Uterus (tissue), 4 donors: ENCODE data around the gene SCARF1. TPM values are rescaled to one million over a fixed set of nuclear protein-coding genes. Genes with fewer than 3 reads are reported as not detected.

Experiments
- DNase-seq, 2 donors: peaks; one replicate each; pipeline ENCODE4 v3.0.0-alpha.2; 2019 to 2020
- H3K27ac ChIP-seq, 2 donors: fragments of 200-600 bp; sonication (generic); 1 replicate in 1 of 2; 2 replicates in 1 of 2; pipeline ENCODE4 v1.5.1; 2016 to 2018
- H3K27me3 ChIP-seq, 2 donors: fragments of 200-600 bp; sonication (generic); one replicate each; pipeline ENCODE4 v1.5.1; 2018 to 2019; ENCODE audit warnings: control low read depth in 1 of 2
- H3K36me3 ChIP-seq, 2 donors: fragments of 200-600 bp; sonication (generic); one replicate each; pipeline ENCODE4 v1.5.1; 2019; ENCODE audit warnings: control low read depth in 1 of 2
- H3K4me1 ChIP-seq, 2 donors: fragments of 200-600 bp; sonication (generic); one replicate each; pipeline ENCODE4 v1.5.1; 2018 to 2019; ENCODE audit warnings: control low read depth in 1 of 2
- H3K4me3 ChIP-seq, 2 donors: fragments of 200-600 bp; sonication (generic); 1 replicate in 1 of 2; 2 replicates in 1 of 2; pipeline ENCODE4 v1.5.1; 2018 to 2019; ENCODE audit warnings: mild to moderate bottlenecking in 1 of 2
- H3K9me3 ChIP-seq, 2 donors: fragments of 200-600 bp; sonication (generic); one replicate each; pipeline ENCODE4 v1.5.1; 2019; ENCODE audit warnings: control low read depth in 1 of 2
- POLR2A ChIP-seq, 2 donors: fragments of 450-650 bp; IDR thresholded peaks; one replicate each; pipeline ENCODE4 v1.6.1; 2016; ENCODE audit warnings: antibody characterized with exemption in 2 of 2, mild to moderate bottlenecking in 1 of 2, moderate library complexity in 1 of 2
- intact Hi-C: fragments of 100-400 bp; cut with DNase I; formaldehyde crosslinking; loops from one replicate; pipeline ENCODE4 v1.15.1; 2023; ENCODE audit warnings: low total_unique reads
- total RNA-seq, 4 donors: library from RNA; depleted of rRNA in 3 of 4; stranded (reverse); fragments of >200 nt in 3 of 4; gene quantifications; one replicate each; pipeline versions ENCODE4 v1.1.0 to v1.2.4, GENCODE V29; 2014 to 2023
- TF ChIP-seq, protein P1 (sequence below), 4 experiments: fragments of 200-600 bp in 2 of 4; fragments of 450-650 bp in 2 of 4; sonication (generic) in 2 of 4; IDR thresholded peaks; one replicate each; pipeline ENCODE4 v1.5.1; 2016 to 2019; ENCODE audit warnings: antibody characterized with exemption in 4 of 4, mild to moderate bottlenecking in 2 of 4, moderate library complexity in 1 of 4
- donor health status: DM: yes; HTN: yes; CAD: no.

SCARF1 gene
- total RNA-seq, 4 donors from 2014 or later = 4.4 to 33.2 (median 14.2) TPM

DNA sequence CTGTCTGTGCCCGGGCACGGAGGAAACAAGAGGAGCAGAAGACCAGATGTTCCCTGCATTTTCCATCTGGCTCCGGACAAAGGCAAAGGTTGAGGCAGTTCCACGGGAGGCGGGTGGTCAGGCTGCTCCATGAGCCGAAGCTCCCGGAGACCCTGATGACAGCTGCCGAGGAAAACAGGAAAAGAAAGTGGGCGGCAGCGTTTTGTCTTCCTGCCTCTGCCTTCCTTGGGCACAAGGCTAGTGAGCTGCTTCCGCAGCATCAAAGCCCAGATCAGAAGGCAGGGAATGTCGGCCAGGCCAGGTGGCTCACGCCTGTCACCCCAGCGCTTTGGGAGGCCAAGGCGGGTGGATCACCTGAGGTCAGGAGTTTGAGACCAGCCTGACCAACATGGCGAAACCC lies 33.1 kb downstream of the SCARF1 start:
- DNase-seq = no peak
- peak overlapping the region in 1 of 2 donors; percentile 15 for H3K27ac ChIP-seq
- H3K36me3 ChIP-seq = no peaks in the 10 kb centered on the region
- no peaks in the 10 kb centered on the region for H3K27me3 ChIP-seq
- H3K4me3 ChIP-seq = no peak overlapping the region
- no peaks in the 10 kb centered on the region for H3K4me1 ChIP-seq
- intact Hi-C loops = no loop called here
- TF ChIP-seq, protein P1, sequence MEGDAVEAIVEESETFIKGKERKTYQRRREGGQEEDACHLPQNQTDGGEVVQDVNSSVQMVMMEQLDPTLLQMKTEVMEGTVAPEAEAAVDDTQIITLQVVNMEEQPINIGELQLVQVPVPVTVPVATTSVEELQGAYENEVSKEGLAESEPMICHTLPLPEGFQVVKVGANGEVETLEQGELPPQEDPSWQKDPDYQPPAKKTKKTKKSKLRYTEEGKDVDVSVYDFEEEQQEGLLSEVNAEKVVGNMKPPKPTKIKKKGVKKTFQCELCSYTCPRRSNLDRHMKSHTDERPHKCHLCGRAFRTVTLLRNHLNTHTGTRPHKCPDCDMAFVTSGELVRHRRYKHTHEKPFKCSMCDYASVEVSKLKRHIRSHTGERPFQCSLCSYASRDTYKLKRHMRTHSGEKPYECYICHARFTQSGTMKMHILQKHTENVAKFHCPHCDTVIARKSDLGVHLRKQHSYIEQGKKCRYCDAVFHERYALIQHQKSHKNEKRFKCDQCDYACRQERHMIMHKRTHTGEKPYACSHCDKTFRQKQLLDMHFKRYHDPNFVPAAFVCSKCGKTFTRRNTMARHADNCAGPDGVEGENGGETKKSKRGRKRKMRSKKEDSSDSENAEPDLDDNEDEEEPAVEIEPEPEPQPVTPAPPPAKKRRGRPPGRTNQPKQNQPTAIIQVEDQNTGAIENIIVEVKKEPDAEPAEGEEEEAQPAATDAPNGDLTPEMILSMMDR (IDR thresholded peaks at IDR 0.05) = no peak
- no peak for TF ChIP-seq POLR2A (IDR thresholded peaks at IDR 0.05)
- no peaks in the 10 kb centered on the region for H3K9me3 ChIP-seq

DNA sequence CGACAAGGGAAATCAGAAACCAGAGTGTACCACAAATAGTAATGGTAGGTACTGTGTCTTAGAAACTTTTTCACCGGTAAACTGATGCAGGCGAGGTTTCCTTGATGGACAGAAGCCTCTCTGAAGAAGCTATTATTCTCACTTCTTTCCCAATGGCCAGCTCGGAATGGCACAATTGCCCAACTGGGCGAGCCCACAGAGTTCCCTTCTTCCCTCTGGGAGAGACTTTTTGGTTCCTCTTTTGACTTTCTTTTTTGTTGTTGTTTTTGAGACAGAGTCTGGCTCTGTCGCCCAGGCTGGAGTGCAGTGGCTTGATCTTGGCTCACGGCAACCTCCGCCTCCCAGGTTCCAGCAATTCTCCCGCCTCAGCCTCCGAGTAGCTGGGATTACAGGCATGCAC lies 33.8 kb downstream of the SCARF1 start:
- Histone ChIP-seq H3K27me3 (no peaks in the 10 kb centered on the region), H3K27ac (peak overlapping the region in 1 of 2 donors; percentile 15), H3K4me3 (no peak overlapping the region), H3K4me1 (no peaks in the 10 kb centered on the region), H3K36me3 (no peaks in the 10 kb centered on the region), H3K9me3 (no peaks in the 10 kb centered on the region)
- TF ChIP-seq POLR2A (IDR thresholded peaks at IDR 0.05) = no peak
- TF ChIP-seq, protein P1 (IDR thresholded peaks at IDR 0.05) = no peak
- DNase-seq = no peak
- intact Hi-C loops = no loop called here

DNA sequence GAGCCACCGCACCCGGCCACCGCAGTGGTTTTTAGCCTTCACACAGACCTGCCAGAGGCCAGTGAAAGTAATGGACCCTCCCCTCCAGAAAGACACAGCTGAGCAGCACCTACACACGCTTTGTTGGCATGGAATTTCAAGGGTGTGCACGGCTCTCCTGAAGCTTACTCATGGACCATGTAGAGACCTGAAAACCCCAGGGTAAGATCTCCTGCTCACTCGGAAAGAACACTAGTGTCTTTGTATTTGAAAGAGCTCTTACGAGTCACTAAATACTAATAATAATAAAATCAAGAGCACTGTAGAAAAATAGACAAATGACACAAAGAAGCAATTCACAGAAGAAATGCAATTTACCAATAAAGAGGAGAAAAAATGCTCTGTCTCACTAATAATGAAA lies 36.9 kb downstream of the SCARF1 start:
- no peaks in the 10 kb centered on the region for H3K27me3 ChIP-seq
- H3K27ac ChIP-seq = no peak overlapping the region

DNA sequence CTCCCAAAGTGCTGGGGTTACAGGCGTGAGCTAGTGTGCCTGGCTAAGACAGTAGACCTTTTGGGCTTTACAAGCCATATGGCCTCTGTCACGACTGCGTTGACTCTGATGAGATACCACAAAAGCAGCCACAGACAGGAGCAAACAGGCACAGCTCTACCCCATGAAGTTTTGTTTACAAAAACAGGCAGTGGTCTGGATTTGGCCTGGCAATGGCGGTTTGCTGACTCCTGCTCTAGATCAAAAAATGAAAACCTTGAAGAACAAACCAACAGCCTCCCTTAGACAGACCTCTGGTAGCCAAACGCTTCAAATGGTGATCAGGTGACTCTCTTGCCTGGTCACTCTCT lies 37.6 kb downstream of the SCARF1 start:
- H3K4me3 ChIP-seq = no peak overlapping the region
- TF ChIP-seq, protein P1 (IDR thresholded peaks at IDR 0.05) = no peak
- no peak for TF ChIP-seq POLR2A (IDR thresholded peaks at IDR 0.05)
- no peaks in the 10 kb centered on the region for H3K36me3 ChIP-seq
- no peaks in the 10 kb centered on the region for H3K27me3 ChIP-seq
- no peaks in the 10 kb centered on the region for H3K4me1 ChIP-seq
- intact Hi-C loops = no loop called here
- no peak overlapping the region for H3K27ac ChIP-seq
- no peak for DNase-seq
- no peaks in the 10 kb centered on the region for H3K9me3 ChIP-seq

More for the DNA sequence above, 36.9 kb downstream of the SCARF1 start:
- no peaks in the 10 kb centered on the region for H3K36me3 ChIP-seq
- intact Hi-C loops = no loop called here
- TF ChIP-seq, protein P1 (IDR thresholded peaks at IDR 0.05) = no peak
- no peak for TF ChIP-seq POLR2A (IDR thresholded peaks at IDR 0.05)
- H3K9me3 ChIP-seq = no peaks in the 10 kb centered on the region
- no peaks in the 10 kb centered on the region for H3K4me1 ChIP-seq
- no peak overlapping the region for H3K4me3 ChIP-seq
- DNase-seq = no peak

DNA sequence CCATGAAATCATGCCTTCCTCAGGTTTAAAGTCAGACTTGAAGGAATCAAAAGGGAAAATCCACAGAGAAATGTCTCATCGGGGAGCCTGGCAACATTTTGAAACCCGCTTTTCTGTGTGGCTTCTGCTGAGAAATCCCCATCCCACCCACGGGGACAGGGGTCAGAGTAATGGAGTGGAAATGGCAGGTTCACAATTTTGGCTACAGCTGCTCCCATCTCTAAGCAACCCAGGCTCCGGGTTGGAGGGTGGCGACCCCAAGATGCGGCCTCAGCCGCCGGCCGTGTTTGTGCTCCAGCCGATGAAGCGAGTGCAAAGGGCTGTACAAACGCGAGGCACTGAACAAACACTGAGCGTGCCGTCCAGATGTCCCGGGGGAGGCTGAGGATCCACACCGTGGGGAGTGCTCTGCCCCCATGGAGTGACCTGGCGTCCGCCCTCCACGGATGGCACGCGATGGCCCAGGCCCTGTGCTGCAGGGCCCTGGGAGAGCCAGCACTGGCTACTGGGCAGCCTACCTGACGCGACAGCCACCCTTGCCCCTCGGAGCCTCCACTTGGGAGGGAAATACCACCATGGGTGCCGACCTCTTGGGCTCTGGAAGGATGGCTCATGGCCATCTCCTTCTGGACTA lies 39.1 kb downstream of the SCARF1 start:
- no peaks in the 10 kb centered on the region for H3K36me3 ChIP-seq
- no peak overlapping the region for H3K4me3 ChIP-seq
- no peaks in the 10 kb centered on the region for H3K27me3 ChIP-seq
- no peaks in the 10 kb centered on the region for H3K9me3 ChIP-seq
- intact Hi-C loops = no loop called here
- H3K27ac ChIP-seq = no peak overlapping the region
- no peak for DNase-seq
- TF ChIP-seq, protein P1 (IDR thresholded peaks at IDR 0.05) = no peak
- TF ChIP-seq POLR2A (IDR thresholded peaks at IDR 0.05) = no peak
- H3K4me1 ChIP-seq = no peaks in the 10 kb centered on the region
